Pancreas (tissue), 10 donors: Measurements from ENCODE around the gene CROCC2. TPM values are rescaled to one million over a fixed set of nuclear protein-coding genes. Genes with fewer than 3 reads are reported as not detected.

Experiments
- ATAC-seq, 4 donors: fragments of 200-7000 bp; cut with Tn5 transposase; one replicate each; pipeline versions ENCODE4 v1.8.0 to v1.9.1; 2020; ENCODE audit warnings: mild to moderate bottlenecking in 4 of 4, moderate library complexity in 4 of 4
- DNase-seq, 6 donors: peaks; one replicate each; pipeline ENCODE4 v3.0.0-alpha.2; 2020
- FAIRE-seq: peaks from 2 replicates; lab custom pipeline; 2012; peaks lifted over from hg19 to GRCh38; lab: Jason Lieb, UNC
- H3K27ac ChIP-seq, 4 donors: fragments of 200-600 bp; sonication (generic); 1 replicate in 3 of 4; 2 replicates in 1 of 4; pipeline versions ENCODE4 v1.5.0 to v1.8.0; 2020
- H3K27me3 ChIP-seq, 4 donors: fragments of 200-600 bp; one replicate each; pipeline ENCODE4 v1.8.0; 2021
- H3K36me3 ChIP-seq, 3 donors: fragments of 200-600 bp; sonication (generic) in 1 of 3; one replicate each; pipeline versions ENCODE4 v1.5.0 to v1.8.0; 2020 to 2021
- H3K4me1 ChIP-seq, 3 donors: fragments of 200-600 bp; one replicate each; pipeline ENCODE4 v1.8.0; 2021
- H3K4me3 ChIP-seq, 4 donors: fragments of 200-600 bp; sonication (generic) in 2 of 4; one replicate each; pipeline versions ENCODE4 v1.5.0 to v1.8.0; 2020 to 2021
- H3K9me3 ChIP-seq, 4 donors: fragments of 200-600 bp; one replicate each; pipeline ENCODE4 v1.8.0; 2021
- WGBS, 2 donors: extraction: QIAGEN DNeasy Blood & Tissue Kit; methylation state at CpG; one replicate each; pipeline ENCODE4 v1.1.7; 2013; 5-methylcytosine and 5-hydroxymethylcytosine counted together
- intact Hi-C, 3 donors: fragments of 100-400 bp; cut with DNase I; formaldehyde crosslinking; loops; one replicate each; pipeline versions ENCODE4 v1.11.1 to v1.14.2; 2022
- polyA plus RNA-seq, 2 donors: library from polyadenylated mRNA; stranded (reverse); fragments of 200-250 nt; gene quantifications; one replicate each; pipeline ENCODE4 v1.2.3, GENCODE V29; 2013
- total RNA-seq, 6 donors: library from RNA; stranded (reverse); fragmentation: NEBNext Ultra II Directional in 4 of 6; extraction: Animal tissue kit (Norgen Biotek cat#: 25700) in 4 of 6; gene quantifications; one replicate each; pipeline versions ENCODE4 v1.2.1 to v1.2.4, GENCODE V29; 2021 to 2023
- TF ChIP-seq, protein P1 (sequence below), 4 donors: fragments of 200-600 bp; sonication (generic) in 3 of 4; IDR thresholded peaks; one replicate each; pipeline versions ENCODE4 v1.5.0 to v1.8.0; 2021; ENCODE audit warnings: antibody characterized with exemption in 4 of 4
- donor health status: healthy with polysubstance abuse.
- donor health status: DM: no; HTN: no; CAD: no; lungs with moderate emphysema.
- donor health status: DM: no; HTN: no; CAD: no.
- donor health status: control.
- donor health status: control.
- donor health status: Bipolar disorder and iron deficiency.
- donor health status: DM: yes; HTN: yes; CAD: no.
- donor health status: DM: no; HTN: no; CAD: no.
- donor health status: DM: no; HTN: no; CAD: no.
- donor health status: DM: yes; HTN: yes; CAD: no.

CROCC2 gene
- total and polyA plus RNA-seq, 8 donors, result 0.04 to 0.05 (median 0.04) TPM; not detected in 5

GRCh38 chr2:241002275-241003046, 96.3 kb downstream of the CROCC2 start:
- H3K4me1 ChIP-seq, result peaks cover 5 to 12% (median 7%) of the 10 kb centered on the region in 3 donors
- no peaks in the 10 kb centered on the region for H3K27me3 ChIP-seq
- ATAC-seq (no peak), FAIRE-seq (no peak), DNase-seq (peak in 2 of 6 donors; percentile 11 to 41)
- TF ChIP-seq, protein P1, sequence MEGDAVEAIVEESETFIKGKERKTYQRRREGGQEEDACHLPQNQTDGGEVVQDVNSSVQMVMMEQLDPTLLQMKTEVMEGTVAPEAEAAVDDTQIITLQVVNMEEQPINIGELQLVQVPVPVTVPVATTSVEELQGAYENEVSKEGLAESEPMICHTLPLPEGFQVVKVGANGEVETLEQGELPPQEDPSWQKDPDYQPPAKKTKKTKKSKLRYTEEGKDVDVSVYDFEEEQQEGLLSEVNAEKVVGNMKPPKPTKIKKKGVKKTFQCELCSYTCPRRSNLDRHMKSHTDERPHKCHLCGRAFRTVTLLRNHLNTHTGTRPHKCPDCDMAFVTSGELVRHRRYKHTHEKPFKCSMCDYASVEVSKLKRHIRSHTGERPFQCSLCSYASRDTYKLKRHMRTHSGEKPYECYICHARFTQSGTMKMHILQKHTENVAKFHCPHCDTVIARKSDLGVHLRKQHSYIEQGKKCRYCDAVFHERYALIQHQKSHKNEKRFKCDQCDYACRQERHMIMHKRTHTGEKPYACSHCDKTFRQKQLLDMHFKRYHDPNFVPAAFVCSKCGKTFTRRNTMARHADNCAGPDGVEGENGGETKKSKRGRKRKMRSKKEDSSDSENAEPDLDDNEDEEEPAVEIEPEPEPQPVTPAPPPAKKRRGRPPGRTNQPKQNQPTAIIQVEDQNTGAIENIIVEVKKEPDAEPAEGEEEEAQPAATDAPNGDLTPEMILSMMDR (IDR thresholded peaks at IDR 0.05), result no peak
- no peaks in the 10 kb centered on the region for H3K36me3 ChIP-seq
- intact Hi-C loops, result no loop called here
- WGBS, 2 donors, result 86 to 94% methylated on average over 11 of the region's 11 CpGs
- no peak overlapping the region for H3K27ac ChIP-seq
- H3K9me3 ChIP-seq, result no peaks in the 10 kb centered on the region
- H3K4me3 ChIP-seq, result no peak overlapping the region

DNA sequence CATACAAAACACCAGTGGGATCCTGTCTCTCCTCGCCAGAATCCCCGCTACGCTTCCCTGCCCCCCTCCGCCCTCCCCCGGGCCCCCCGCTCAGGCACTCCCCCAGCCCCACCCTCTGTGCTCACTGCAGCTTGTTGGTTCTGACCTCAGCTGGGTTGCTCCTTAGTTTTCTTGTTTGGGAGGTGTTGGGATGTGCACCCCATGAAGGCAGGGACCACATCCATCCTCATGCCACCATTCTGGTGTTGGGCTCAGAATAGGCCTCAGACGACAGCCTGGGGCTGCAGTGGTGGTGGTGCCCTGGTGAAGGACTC, 96.9 kb downstream of the CROCC2 start:
- Histone ChIP-seq H3K27me3 (no peaks in the 10 kb centered on the region), H3K4me1 (peaks cover 0 to 6% (median 1%) of the 10 kb centered on the region in 3 donors), H3K4me3 (no peak overlapping the region), H3K36me3 (no peaks in the 10 kb centered on the region), H3K9me3 (no peaks in the 10 kb centered on the region), H3K27ac (no peak overlapping the region)
- ATAC-seq (no peak), FAIRE-seq (no peak), DNase-seq (no peak)
- TF ChIP-seq, protein P1 (IDR thresholded peaks at IDR 0.05), result no peak
- WGBS, 2 donors, result 95 to 96% methylated on average over 7 of the region's 7 CpGs
- intact Hi-C loops, result no loop called here

DNA sequence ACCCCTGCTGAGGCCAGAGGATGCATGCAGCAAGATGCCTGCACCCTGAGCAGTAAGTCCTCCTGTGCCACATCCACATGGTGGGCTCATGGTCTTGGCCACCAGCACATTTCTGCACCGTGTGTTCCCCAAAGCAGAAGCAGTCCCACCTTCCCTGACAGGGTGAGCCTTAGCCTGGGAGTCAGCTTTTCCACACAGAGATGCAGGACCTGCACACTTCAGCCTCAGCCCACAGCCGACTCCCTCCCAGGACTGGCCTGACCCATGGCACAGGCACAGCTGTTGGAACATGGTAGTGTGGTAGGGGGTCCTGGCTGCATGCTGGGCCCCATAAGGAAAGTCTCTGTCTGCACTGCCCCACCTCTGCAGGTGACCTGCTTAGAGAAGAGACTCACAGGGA, 97.2 kb downstream of the CROCC2 start:
- WGBS, 2 donors, result 97 to 100% methylated on average over 2 of the region's 2 CpGs

GRCh38 chr2:241003830-241004564, 97.9 kb downstream of the CROCC2 start:
- no peak overlapping the region for H3K27ac ChIP-seq
- peaks cover 0 to 5% (median 0%) of the 10 kb centered on the region in 3 donors for H3K4me1 ChIP-seq
- no peaks in the 10 kb centered on the region for H3K9me3 ChIP-seq
- no peak overlapping the region for H3K4me3 ChIP-seq
- WGBS, 2 donors, result 95 to 100% methylated on average over 1 of the region's 1 CpG
- DNase-seq (no peak), ATAC-seq (no peak), FAIRE-seq (peak; percentile 60)
- intact Hi-C loops, result no loop called here
- H3K27me3 ChIP-seq, result no peaks in the 10 kb centered on the region
- TF ChIP-seq, protein P1 (IDR thresholded peaks at IDR 0.05), result no peak
- no peaks in the 10 kb centered on the region for H3K36me3 ChIP-seq

More for the DNA sequence above, 97.2 kb downstream of the CROCC2 start:
- H3K9me3 ChIP-seq, result no peaks in the 10 kb centered on the region
- no peak for FAIRE-seq
- H3K27me3 ChIP-seq, result no peaks in the 10 kb centered on the region
- no peak overlapping the region for H3K27ac ChIP-seq
- TF ChIP-seq, protein P1 (IDR thresholded peaks at IDR 0.05), result no peak
- no peak for ATAC-seq
- intact Hi-C loops, result no loop called here
- H3K36me3 ChIP-seq, result no peaks in the 10 kb centered on the region
- DNase-seq, result no peak
- H3K4me1 ChIP-seq, result peaks cover 0 to 5% (median 0%) of the 10 kb centered on the region in 3 donors
- H3K4me3 ChIP-seq, result no peak overlapping the region
